ENCODE results near the gene TLE3. TPM values are rescaled to one million over a fixed set of nuclear protein-coding genes. Genes with fewer than 3 reads are reported as not detected.
"Not testable (repeated sequence)": the region's sequence is repeated elsewhere in the genome, so short reads cannot be mapped to it uniquely, and the experiment has no call there.

Gene TLE3
- total RNA-seq, 4 donors from 2014 or later, result 91.2 to 154 (median 137) TPM

GRCh38 chr15:70140025-70140542 lies 42.4 kb upstream of the TLE3 start:
- Histone ChIP-seq H3K4me3 (no peak overlapping the region), H3K27me3 (no peaks in the 10 kb centered on the region), H3K4me1 (peaks cover 14% of the 10 kb centered on the region), H3K36me3 (no peaks in the 10 kb centered on the region), H3K27ac (no peak overlapping the region), H3K9me3 (no peaks in the 10 kb centered on the region)
- TF ChIP-seq POLR2AphosphoS5 (IDR thresholded peaks at IDR 0.05), result no peak
- no peak for TF ChIP-seq EP300 (IDR thresholded peaks at IDR 0.05)
- TF ChIP-seq POLR2A (IDR thresholded peaks at IDR 0.05), result no peak
- DNase-seq (ENCODE audit: low spot score in 2 of 2), result no peak
- WGBS, result 95% methylated on average over 5 of the region's 5 CpGs

- H3K27me3 ChIP-seq, result no peaks in the 10 kb centered on the region
- H3K4me1 ChIP-seq, result peaks cover 18% of the 10 kb centered on the region
- no peaks in the 10 kb centered on the region for H3K9me3 ChIP-seq
- no peak for TF ChIP-seq CTCF (IDR thresholded peaks at IDR 0.05)
- TF ChIP-seq POLR2A (IDR thresholded peaks at IDR 0.05), result no peak
- no peak for TF ChIP-seq EP300 (IDR thresholded peaks at IDR 0.05)
- no peak for TF ChIP-seq POLR2AphosphoS5 (IDR thresholded peaks at IDR 0.05)
- 93% methylated on average over 4 of the region's 4 CpGs for WGBS
- no peaks in the 10 kb centered on the region for H3K36me3 ChIP-seq
- no peak overlapping the region for H3K4me3 ChIP-seq
- no peak for DNase-seq (ENCODE audit: low spot score in 2 of 2)
- no peak overlapping the region for H3K27ac ChIP-seq
Measured at GRCh38 chr15:70137967-70138366, 40.2 kb upstream of the TLE3 start.

- not testable (repeated sequence) for H3K9me3 ChIP-seq; H3K27ac ChIP-seq; DNase-seq (ENCODE audit: low spot score in 2 of 2); H3K36me3 ChIP-seq; H3K27me3 ChIP-seq; H3K4me3 ChIP-seq
- peaks cover 18% of the 10 kb centered on the region for H3K4me1 ChIP-seq
- WGBS, result 100% methylated on average over 1 of the region's 1 CpG
Measured at GRCh38 chr15:70137021-70137420, 39.3 kb upstream of the TLE3 start.

GRCh38 chr15:70133781-70134421 lies 36.2 kb upstream of the TLE3 start:
- Histone ChIP-seq H3K4me3 (no peak overlapping the region), H3K4me1 (peaks cover 4% of the 10 kb centered on the region), H3K27ac (no peak overlapping the region), H3K27me3 (no peaks in the 10 kb centered on the region), H3K9me3 (no peaks in the 10 kb centered on the region), H3K36me3 (no peaks in the 10 kb centered on the region)
- 89% methylated on average over 7 of the region's 7 CpGs for WGBS
- DNase-seq (ENCODE audit: low spot score in 2 of 2), result no peak
- no peak for TF ChIP-seq CTCF (IDR thresholded peaks at IDR 0.05)
- TF ChIP-seq EP300 (IDR thresholded peaks at IDR 0.05), result no peak
- TF ChIP-seq POLR2A (IDR thresholded peaks at IDR 0.05), result no peak
- no peak for TF ChIP-seq POLR2AphosphoS5 (IDR thresholded peaks at IDR 0.05)

DNA sequence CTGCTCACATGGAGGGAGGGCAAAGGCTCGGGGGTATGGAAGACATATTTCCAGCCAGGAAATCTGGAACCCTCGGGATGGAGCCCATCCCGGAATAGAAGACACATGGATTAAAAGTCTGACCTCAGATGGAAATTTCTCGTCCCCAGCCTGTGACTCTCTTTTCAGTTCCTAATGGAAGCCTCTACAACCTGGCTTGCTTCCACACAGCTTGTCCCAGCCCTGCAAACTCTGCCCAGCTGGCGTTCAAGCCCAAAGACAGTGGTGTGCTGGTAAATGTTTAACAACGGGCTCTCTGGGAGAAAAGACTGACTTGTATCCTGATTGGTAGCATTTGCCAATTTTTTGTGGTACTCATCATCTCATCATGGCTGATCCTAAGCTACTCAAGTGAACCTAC lies 35.6 kb upstream of the TLE3 start:
- Histone ChIP-seq H3K9me3 (no peaks in the 10 kb centered on the region), H3K4me1 (peaks cover 4% of the 10 kb centered on the region), H3K27me3 (no peaks in the 10 kb centered on the region), H3K27ac (no peak overlapping the region), H3K36me3 (no peaks in the 10 kb centered on the region), H3K4me3 (no peak overlapping the region)
- no peak for DNase-seq (ENCODE audit: low spot score in 2 of 2)
- WGBS, result 63% methylated on average over 6 of the region's 6 CpGs
- TF ChIP-seq POLR2AphosphoS5 (IDR thresholded peaks at IDR 0.05) (no peak), CTCF (IDR thresholded peaks at IDR 0.05) (no peak), EP300 (IDR thresholded peaks at IDR 0.05) (no peak), POLR2A (IDR thresholded peaks at IDR 0.05) (no peak)

DNA sequence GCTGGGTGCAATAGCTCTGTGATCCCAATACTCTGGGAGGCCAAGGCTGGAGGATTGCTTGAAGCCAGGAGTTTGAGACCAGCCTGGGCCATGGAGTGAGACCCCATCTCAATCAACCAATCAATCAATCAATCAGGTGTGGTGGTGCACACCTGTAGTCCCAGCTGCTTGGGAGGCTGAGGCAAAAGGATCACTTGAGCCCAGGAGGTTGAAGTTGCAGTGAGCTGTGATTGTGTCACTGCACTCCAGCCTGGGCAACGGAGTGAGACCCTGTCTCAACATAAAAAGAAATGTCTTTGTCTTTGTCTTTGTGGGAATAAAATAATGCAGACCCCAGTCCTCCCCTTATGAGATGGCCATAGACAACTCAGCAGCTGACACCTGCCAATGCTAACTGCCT lies 34.9 kb upstream of the TLE3 start:
- no peak for DNase-seq (ENCODE audit: low spot score in 2 of 2)
- Histone ChIP-seq H3K27ac (no peak overlapping the region), H3K4me3 (no peak overlapping the region), H3K4me1 (peaks cover 4% of the 10 kb centered on the region), H3K36me3 (no peaks in the 10 kb centered on the region), H3K27me3 (no peaks in the 10 kb centered on the region), H3K9me3 (no peaks in the 10 kb centered on the region)
- WGBS, result 100% methylated on average over 1 of the region's 1 CpG
- no peak for TF ChIP-seq CTCF (IDR thresholded peaks at IDR 0.05)
- no peak for TF ChIP-seq POLR2A (IDR thresholded peaks at IDR 0.05)
- no peak for TF ChIP-seq EP300 (IDR thresholded peaks at IDR 0.05)
- no peak for TF ChIP-seq POLR2AphosphoS5 (IDR thresholded peaks at IDR 0.05)
